ENCODE measurements around the gene RHBDF1. TPM values are rescaled to one million over a fixed set of nuclear protein-coding genes. Genes with fewer than 3 reads are reported as not detected.

The RHBDF1 gene
- total and polyA plus RNA-seq, 9 of the 15 experiments (the other 6 are each of a cell fraction or from before 2014, with no cell fraction given), result 1.0 to 8.2 (median 4.2) TPM

DNA sequence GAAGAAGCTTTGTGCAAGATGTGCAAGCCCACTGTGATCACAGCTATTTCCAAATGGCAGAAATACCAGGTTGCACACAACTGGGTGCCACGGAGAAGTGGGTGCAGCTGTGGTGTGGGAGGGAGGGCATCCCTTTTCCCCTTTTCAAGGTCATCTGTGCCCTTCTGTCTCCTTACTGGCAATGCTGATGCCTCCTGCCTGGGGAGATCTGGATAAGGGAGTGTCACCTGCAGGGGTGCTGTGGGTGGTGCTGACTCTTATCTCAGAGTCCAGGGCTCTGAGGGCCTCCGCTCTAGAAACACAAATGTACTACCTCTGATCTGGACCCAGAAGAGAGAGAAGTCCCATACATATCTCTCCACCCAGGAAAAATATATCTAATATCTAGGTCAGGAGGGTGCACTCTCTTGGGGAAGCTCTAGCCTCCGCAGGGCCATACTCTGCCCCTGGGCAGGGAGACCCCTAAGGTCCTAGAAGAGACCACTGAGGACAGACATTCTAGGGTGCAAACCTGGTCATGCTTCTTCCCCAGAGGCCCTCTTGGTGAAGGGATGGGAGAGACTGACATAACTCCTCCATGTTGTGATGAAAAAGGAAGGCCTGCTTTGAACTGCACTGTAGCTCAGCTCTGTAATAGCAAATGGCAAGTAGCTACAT lies 47.5 kb upstream of the RHBDF1 start (continued):
- TF ChIP-seq CGGBP1 (CRISPR knock-in tag; IDR thresholded peaks at IDR 0.05) (no peak), GTF2F1 (IDR thresholded peaks at IDR 0.05; ENCODE audit: low read depth, low read length) (no peak), NRF1 (conservative IDR thresholded peaks at IDR 0.05 in 1 of 2, IDR thresholded peaks at IDR 0.05 in 1 of 2) (no peak), MAFF (IDR thresholded peaks at IDR 0.05; ENCODE audit: low read length) (no peak), PPARD (CRISPR knock-in tag; IDR thresholded peaks at IDR 0.05) (no peak), ZNF583 (CRISPR knock-in tag; IDR thresholded peaks at IDR 0.05) (peak; percentile 53; the same call in 1 of the 2 replicates), HDAC8 (tag; IDR thresholded peaks at IDR 0.05) (no peak), ZNF347 (CRISPR knock-in tag; IDR thresholded peaks at IDR 0.05; ENCODE audit: low read depth) (no peak), POLR2G (IDR thresholded peaks at IDR 0.05; ENCODE audit: low read depth, low read length) (no peak), MGA (IDR thresholded peaks at IDR 0.05) (no peak)
- TF ChIP-seq, protein P1, sequence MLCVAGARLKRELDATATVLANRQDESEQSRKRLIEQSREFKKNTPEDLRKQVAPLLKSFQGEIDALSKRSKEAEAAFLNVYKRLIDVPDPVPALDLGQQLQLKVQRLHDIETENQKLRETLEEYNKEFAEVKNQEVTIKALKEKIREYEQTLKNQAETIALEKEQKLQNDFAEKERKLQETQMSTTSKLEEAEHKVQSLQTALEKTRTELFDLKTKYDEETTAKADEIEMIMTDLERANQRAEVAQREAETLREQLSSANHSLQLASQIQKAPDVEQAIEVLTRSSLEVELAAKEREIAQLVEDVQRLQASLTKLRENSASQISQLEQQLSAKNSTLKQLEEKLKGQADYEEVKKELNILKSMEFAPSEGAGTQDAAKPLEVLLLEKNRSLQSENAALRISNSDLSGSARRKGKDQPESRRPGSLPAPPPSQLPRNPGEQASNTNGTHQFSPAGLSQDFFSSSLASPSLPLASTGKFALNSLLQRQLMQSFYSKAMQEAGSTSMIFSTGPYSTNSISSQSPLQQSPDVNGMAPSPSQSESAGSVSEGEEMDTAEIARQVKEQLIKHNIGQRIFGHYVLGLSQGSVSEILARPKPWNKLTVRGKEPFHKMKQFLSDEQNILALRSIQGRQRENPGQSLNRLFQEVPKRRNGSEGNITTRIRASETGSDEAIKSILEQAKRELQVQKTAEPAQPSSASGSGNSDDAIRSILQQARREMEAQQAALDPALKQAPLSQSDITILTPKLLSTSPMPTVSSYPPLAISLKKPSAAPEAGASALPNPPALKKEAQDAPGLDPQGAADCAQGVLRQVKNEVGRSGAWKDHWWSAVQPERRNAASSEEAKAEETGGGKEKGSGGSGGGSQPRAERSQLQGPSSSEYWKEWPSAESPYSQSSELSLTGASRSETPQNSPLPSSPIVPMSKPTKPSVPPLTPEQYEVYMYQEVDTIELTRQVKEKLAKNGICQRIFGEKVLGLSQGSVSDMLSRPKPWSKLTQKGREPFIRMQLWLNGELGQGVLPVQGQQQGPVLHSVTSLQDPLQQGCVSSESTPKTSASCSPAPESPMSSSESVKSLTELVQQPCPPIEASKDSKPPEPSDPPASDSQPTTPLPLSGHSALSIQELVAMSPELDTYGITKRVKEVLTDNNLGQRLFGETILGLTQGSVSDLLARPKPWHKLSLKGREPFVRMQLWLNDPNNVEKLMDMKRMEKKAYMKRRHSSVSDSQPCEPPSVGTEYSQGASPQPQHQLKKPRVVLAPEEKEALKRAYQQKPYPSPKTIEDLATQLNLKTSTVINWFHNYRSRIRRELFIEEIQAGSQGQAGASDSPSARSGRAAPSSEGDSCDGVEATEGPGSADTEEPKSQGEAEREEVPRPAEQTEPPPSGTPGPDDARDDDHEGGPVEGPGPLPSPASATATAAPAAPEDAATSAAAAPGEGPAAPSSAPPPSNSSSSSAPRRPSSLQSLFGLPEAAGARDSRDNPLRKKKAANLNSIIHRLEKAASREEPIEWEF (CRISPR knock-in tag; IDR thresholded peaks at IDR 0.05), result no peak
